B cell (primary cell): ENCODE results near the gene JMJD4. TPM values are rescaled to one million over a fixed set of nuclear protein-coding genes. Genes with fewer than 3 reads are reported as not detected.

ENCODE experiments used
- ATAC-seq: fragments of 200-7000 bp; cut with Tn5 transposase; one replicate; pipeline ENCODE4 v1.10.0; 2021; ENCODE audit warnings: low read depth, mild to moderate bottlenecking, moderate number of reproducible peaks, moderate library complexity
- CTCF ChIA-PET: fragments of 350-600 bp; sonication (Branson Sonifier 250); formaldehyde crosslinking; loops from one replicate; lab custom pipeline; 2021; ENCODE audit warnings: antibody characterized with exemption, inconsistent platforms; lab: Charles Lee
- POLR2A ChIA-PET: fragments of 350-600 bp; sonication (Branson Sonifier 250); formaldehyde crosslinking; loops from one replicate; lab custom pipeline; 2021; ENCODE audit warnings: antibody characterized with exemption; lab: Charles Lee
- DNase-seq: peaks from one replicate; pipeline ENCODE4 v3.0.0; 2013
- H2AFZ ChIP-seq: 2 replicates; pipeline ENCODE4 v1.6.1; 2012; ENCODE audit warnings: mild to moderate bottlenecking, low read depth, low read length; ENCODE audit not compliant: insufficient read depth, poor library complexity, severe bottlenecking
- H3K27ac ChIP-seq, 2 donors: 1 replicate in 1 of 2; 2 replicates in 1 of 2; pipeline ENCODE4 v1.5.1; 2012 to 2013; ENCODE audit warnings: low read length in 2 of 2, mild to moderate bottlenecking in 2 of 2, moderate library complexity in 1 of 2
- H3K27me3 ChIP-seq, 4 experiments: fragments of 200-600 bp in 1 of 4; sonication (generic) in 1 of 4; replicated peaks in 1 of 4; 1 replicate in 2 of 4; 2 replicates in 2 of 4; pipeline versions ENCODE4 v1.6.1 to v1.7.0; 2013 to 2016; ENCODE audit warnings: low read length in 3 of 4, mild to moderate bottlenecking in 2 of 4, mixed read lengths in 1 of 4, moderate library complexity in 1 of 4; ENCODE audit not compliant: insufficient read depth in 4 of 4, control insufficient read depth in 3 of 4; ENCODE audit errors: control extremely low read depth in 1 of 4
- H3K36me3 ChIP-seq, 2 experiments: replicated peaks in 1 of 2; 1 replicate in 1 of 2; 2 replicates in 1 of 2; pipeline versions ENCODE4 v1.6.1 to v1.7.1; 2013; ENCODE audit warnings: low read length in 1 of 2; ENCODE audit not compliant: insufficient read depth in 2 of 2, control insufficient read depth in 1 of 2; ENCODE audit errors: control extremely low read depth in 1 of 2, extremely low read depth in 1 of 2
- H3K4me1 ChIP-seq, 2 donors: fragments of 200-600 bp in 1 of 2; sonication (generic) in 1 of 2; 1 replicate in 1 of 2; 2 replicates in 1 of 2; pipeline versions ENCODE4 v1.5.1 to v1.6.1; 2013 to 2017; ENCODE audit warnings: low read length in 2 of 2; ENCODE audit not compliant: control insufficient read depth in 2 of 2, insufficient read depth in 2 of 2
- H3K4me2 ChIP-seq: replicated peaks from 2 replicates; pipeline ENCODE3; 2012; ENCODE audit warnings: mild to moderate bottlenecking, low read depth, low read length; ENCODE audit not compliant: poor library complexity, severe bottlenecking
- H3K4me3 ChIP-seq, 5 experiments: fragments of 200-600 bp in 1 of 5; sonication (generic) in 1 of 5; 1 replicate in 3 of 5; 2 replicates in 2 of 5; pipeline versions ENCODE4 v1.5.1 to v1.7.0; 2011 to 2016; ENCODE audit warnings: low read length in 4 of 5, mild to moderate bottlenecking in 4 of 5, low read depth in 2 of 5, control low read depth in 1 of 5, moderate library complexity in 1 of 5; ENCODE audit not compliant: insufficient read depth in 1 of 5; ENCODE audit errors: control extremely low read depth in 1 of 5, extremely low read depth in 1 of 5
- H3K79me2 ChIP-seq: fragments of 200-600 bp; sonication (generic); one replicate; pipeline ENCODE4 v1.6.0; 2016; ENCODE audit warnings: low read length; ENCODE audit not compliant: control insufficient read depth, insufficient read depth
- H3K9ac ChIP-seq: fragments of 200-600 bp; sonication (generic); 2 replicates; pipeline ENCODE4 v1.6.1; 2017; ENCODE audit warnings: mild to moderate bottlenecking, low read length, moderate library complexity
- H3K9me3 ChIP-seq, 3 donors: one replicate each; pipeline versions ENCODE4 v1.6.1 to v1.7.1; 2013; ENCODE audit warnings: low read length in 2 of 3; ENCODE audit not compliant: control insufficient read depth in 2 of 3, insufficient read depth in 1 of 3; ENCODE audit errors: control extremely low read depth in 1 of 3
- H4K20me1 ChIP-seq: 2 replicates; pipeline ENCODE4 v1.6.0; 2012; ENCODE audit warnings: mild to moderate bottlenecking, low read length; ENCODE audit not compliant: insufficient read depth, control insufficient read depth, poor library complexity, severe bottlenecking
- H3K27ac Mint-ChIP-seq: one replicate; pipeline ENCODE4 v1.8.0; 2021; ENCODE audit warnings: mixed read lengths
- H3K27me3 Mint-ChIP-seq: one replicate; pipeline ENCODE4 v1.8.0; 2021; ENCODE audit warnings: mixed read lengths
- H3K4me1 Mint-ChIP-seq: one replicate; pipeline ENCODE4 v1.8.0; 2021; ENCODE audit warnings: mixed read lengths
- H3K4me3 Mint-ChIP-seq: one replicate; pipeline ENCODE4 v1.8.0; 2021; ENCODE audit warnings: mixed read lengths
- H3K9me3 Mint-ChIP-seq: one replicate; pipeline ENCODE4 v1.8.0; 2022; ENCODE audit warnings: mixed read lengths; ENCODE audit not compliant: insufficient read depth
- EZH2 ChIP-seq: IDR thresholded peaks from 2 replicates; pipeline ENCODE4 v1.6.1; 2012; ENCODE audit warnings: borderline replicate concordance, low read depth, mild to moderate bottlenecking, moderate library complexity, low read length; ENCODE audit not compliant: insufficient read depth, poor library complexity, severe bottlenecking
- WGBS: methylation state at CpG from one replicate; pipeline ENCODE4 v1.1.5; 2013; ENCODE audit warnings: missing lambda C conversion rate; ENCODE audit not compliant: insufficient coverage; 5-methylcytosine and 5-hydroxymethylcytosine counted together
- intact Hi-C: fragments of 100-400 bp; cut with micrococcal nuclease; formaldehyde crosslinking; loops from one replicate; pipeline ENCODE4 v1.10.0; 2022
- polyA plus RNA-seq: library from polyadenylated mRNA; depleted of rRNA; stranded (reverse); fragments of >200 nt; gene quantifications from 2 replicates; pipeline ENCODE4 v1.2.3, GENCODE V29; 2012
- total RNA-seq, 2 donors: library from RNA; stranded (reverse); fragments of 120-200 nt in 1 of 2; gene quantifications; 1 replicate in 1 of 2; 2 replicates in 1 of 2; pipeline versions ENCODE4 v1.2.3 to v1.2.4, GENCODE V29; 2013 to 2022
- TF ChIP-seq, protein P1 (sequence below): fragments of 200-600 bp; IDR thresholded peaks from one replicate; pipeline ENCODE4 v1.8.0; 2022; ENCODE audit warnings: antibody characterized with exemption, mild to moderate bottlenecking

The JMJD4 gene
- total and polyA plus RNA-seq, 2 donors (not counting 1 experiment from before 2014, with no cell fraction given): 29.9 to 30.6 TPM

- DNase-seq (no peak), ATAC-seq (no peak)
- no peak overlapping the region for H3K9ac ChIP-seq
- CTCF ChIA-PET: no interaction called here
- no peak overlapping the region for H3K4me2 ChIP-seq
- Mint-ChIP-seq H3K27me3 (no peaks in the 10 kb centered on the region), H3K4me3 (no peak overlapping the region), H3K4me1 (peaks cover 3% of the 10 kb centered on the region), H3K9me3 (no peaks in the 10 kb centered on the region), H3K27ac (no peak overlapping the region)
- H3K9me3 ChIP-seq: no peaks in the 10 kb centered on the region
- POLR2A ChIA-PET: no interaction called here
- intact Hi-C loops: no loop called here
- peaks cover 27% of the 10 kb centered on the region for H3K79me2 ChIP-seq
- H3K4me3 ChIP-seq: no peak overlapping the region
- TF ChIP-seq EZH2: no peak
- TF ChIP-seq, protein P1, sequence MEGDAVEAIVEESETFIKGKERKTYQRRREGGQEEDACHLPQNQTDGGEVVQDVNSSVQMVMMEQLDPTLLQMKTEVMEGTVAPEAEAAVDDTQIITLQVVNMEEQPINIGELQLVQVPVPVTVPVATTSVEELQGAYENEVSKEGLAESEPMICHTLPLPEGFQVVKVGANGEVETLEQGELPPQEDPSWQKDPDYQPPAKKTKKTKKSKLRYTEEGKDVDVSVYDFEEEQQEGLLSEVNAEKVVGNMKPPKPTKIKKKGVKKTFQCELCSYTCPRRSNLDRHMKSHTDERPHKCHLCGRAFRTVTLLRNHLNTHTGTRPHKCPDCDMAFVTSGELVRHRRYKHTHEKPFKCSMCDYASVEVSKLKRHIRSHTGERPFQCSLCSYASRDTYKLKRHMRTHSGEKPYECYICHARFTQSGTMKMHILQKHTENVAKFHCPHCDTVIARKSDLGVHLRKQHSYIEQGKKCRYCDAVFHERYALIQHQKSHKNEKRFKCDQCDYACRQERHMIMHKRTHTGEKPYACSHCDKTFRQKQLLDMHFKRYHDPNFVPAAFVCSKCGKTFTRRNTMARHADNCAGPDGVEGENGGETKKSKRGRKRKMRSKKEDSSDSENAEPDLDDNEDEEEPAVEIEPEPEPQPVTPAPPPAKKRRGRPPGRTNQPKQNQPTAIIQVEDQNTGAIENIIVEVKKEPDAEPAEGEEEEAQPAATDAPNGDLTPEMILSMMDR: no peak
- no peak overlapping the region for H2AFZ ChIP-seq
- H3K4me1 ChIP-seq: no peaks in the 10 kb centered on the region
- no peak overlapping the region for H3K27ac ChIP-seq
- peaks cover 0 to 40% of the 10 kb centered on the region in 2 experiments for H3K36me3 ChIP-seq
- no peaks in the 10 kb centered on the region for H3K27me3 ChIP-seq
- 97% methylated on average over 4 of the region's 4 CpGs for WGBS
- H4K20me1 ChIP-seq: peaks cover 36% of the 10 kb centered on the region
Observed at GRCh38 chr1:227754958-227755357, 19.9 kb upstream of the JMJD4 start.

DNA sequence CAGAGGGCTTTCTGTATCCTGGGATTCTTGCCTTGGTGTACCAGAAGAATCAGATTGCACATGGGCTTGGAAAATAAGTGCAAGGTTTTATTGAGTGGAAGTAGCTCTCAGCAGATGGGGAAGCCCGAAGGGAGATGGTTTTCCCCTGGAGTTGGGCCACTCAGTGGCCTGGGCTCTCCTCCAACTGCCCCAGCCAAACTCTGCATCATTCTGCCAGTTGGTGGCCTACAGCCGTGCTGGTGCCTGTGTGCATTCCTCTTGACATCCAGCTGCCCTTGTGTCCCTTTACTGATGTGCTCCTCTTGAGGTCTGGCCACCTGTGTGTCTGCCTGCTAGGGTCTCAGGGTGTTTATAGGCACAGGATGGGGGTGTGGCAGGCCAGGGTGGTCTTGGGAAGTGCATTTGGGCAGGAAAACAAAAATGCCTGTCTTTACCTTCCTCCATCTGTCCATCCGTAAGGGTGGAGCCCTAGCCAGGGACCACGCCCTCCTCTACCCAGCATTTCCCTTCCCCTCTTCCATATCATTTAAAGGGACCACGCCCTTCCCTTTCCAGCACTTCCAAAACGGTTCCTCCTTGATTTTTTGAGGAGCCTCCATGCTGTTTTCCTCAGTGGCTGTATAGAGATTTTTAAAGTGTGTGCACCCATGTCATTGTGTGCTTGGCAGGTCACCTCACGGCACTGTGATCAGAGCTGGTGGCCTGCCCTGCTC lies 19.1 kb upstream of the JMJD4 start:
- H3K27me3 ChIP-seq: no peaks in the 10 kb centered on the region
- Mint-ChIP-seq H3K4me3 (no peak overlapping the region), H3K4me1 (peaks cover 3% of the 10 kb centered on the region), H3K27ac (no peak overlapping the region), H3K27me3 (no peaks in the 10 kb centered on the region), H3K9me3 (no peaks in the 10 kb centered on the region)
- TF ChIP-seq, protein P1: no peak
- TF ChIP-seq EZH2: no peak
- no peak overlapping the region for H3K27ac ChIP-seq
- ChIA-PET POLR2A (no interaction called here), CTCF (no interaction called here)
- intact Hi-C loops: no loop called here
- no peaks in the 10 kb centered on the region for H3K9me3 ChIP-seq
- peaks cover 35% of the 10 kb centered on the region for H3K79me2 ChIP-seq
- no peak for ATAC-seq
- WGBS: 86% methylated on average over 4 of the region's 7 CpGs
- no peak overlapping the region for H2AFZ ChIP-seq
- H3K4me2 ChIP-seq: no peak overlapping the region
- peaks cover 36% of the 10 kb centered on the region for H4K20me1 ChIP-seq
- H3K9ac ChIP-seq: no peak overlapping the region
- H3K4me3 ChIP-seq: no peak overlapping the region
- DNase-seq: no peak
- peaks cover 0 to 39% of the 10 kb centered on the region in 2 experiments for H3K36me3 ChIP-seq
- H3K4me1 ChIP-seq: no peaks in the 10 kb centered on the region
